Cardiac fibroblast (primary cell): Measurements from ENCODE around the gene ATF4.
A peak's percentile ranks its signal among the peaks of the same experiment; 100 is the strongest.

Experiments
- DNase-seq, 2 donors: peaks; one replicate each; pipeline versions ENCODE4 v3.0.0 to v3.0.0-alpha.2; 2010; ENCODE audit warnings: low read depth in 2 of 2
- H3K4me3 ChIP-seq, 2 donors: replicated peaks in 1 of 2; 1 replicate in 1 of 2; 2 replicates in 1 of 2; pipeline ENCODE4 v1.5.1; 2011; ENCODE audit warnings: low read depth in 2 of 2, low read length in 2 of 2, mild to moderate bottlenecking in 2 of 2, moderate library complexity in 1 of 2
- CTCF ChIP-seq: IDR thresholded peaks from one replicate; pipeline ENCODE4 v1.5.1; 2011; ENCODE audit warnings: low read depth, mild to moderate bottlenecking, low read length, inconsistent platforms

The ATF4 gene

GRCh38 chr22:39545386-39546365 lies 25.3 kb downstream of the ATF4 start:
- DNase-seq: peak; percentile 45 to 48
- H3K4me3 ChIP-seq: no peak overlapping the region
- no peak for TF ChIP-seq CTCF

- H3K4me3 ChIP-seq: no peak overlapping the region
- DNase-seq: peak in 1 of 2 donors; percentile 39
- no peak for TF ChIP-seq CTCF
Observed at GRCh38 chr22:39546889-39547586, 26.7 kb downstream of the ATF4 start.

GRCh38 chr22:39547587-39547947 lies 27.2 kb downstream of the ATF4 start:
- no peak for TF ChIP-seq CTCF
- no peak overlapping the region for H3K4me3 ChIP-seq
- DNase-seq: no peak

GRCh38 chr22:39553429-39553828 lies 33.1 kb downstream of the ATF4 start:
- no peak for DNase-seq
- no peak for TF ChIP-seq CTCF
- no peak overlapping the region for H3K4me3 ChIP-seq

- no peak overlapping the region for H3K4me3 ChIP-seq
- DNase-seq: no peak
- TF ChIP-seq CTCF: no peak
Observed at GRCh38 chr22:39554151-39554550, 33.8 kb downstream of the ATF4 start.

GRCh38 chr22:39556970-39557841 lies 36.8 kb downstream of the ATF4 start:
- TF ChIP-seq CTCF: no peak
- no peak overlapping the region for H3K4me3 ChIP-seq
- peak; percentile 8 to 22 for DNase-seq
